D721Med (cell line): ENCODE data around the gene PSMD6.

Experiments
- DNase-seq: peaks from one replicate; pipeline ENCODE4 v3.0.0; 2011; ENCODE audit warnings: low spot score; ENCODE audit not compliant: insufficient read length
- FAIRE-seq: peaks from 2 replicates; lab custom pipeline; 2011; peaks lifted over from hg19 to GRCh38; lab: Jason Lieb, UNC
- CTCF ChIP-seq: IDR thresholded peaks from 2 replicates; pipeline ENCODE4 v1.5.1; 2012; ENCODE audit warnings: mild to moderate bottlenecking, control low read depth; ENCODE audit not compliant: insufficient read depth; ENCODE audit errors: missing control alignments

The PSMD6 gene

GRCh38 chr3:64037084-64037483 lies 13.8 kb upstream of the PSMD6 start:
- DNase-seq (no peak), FAIRE-seq (no peak)
- TF ChIP-seq CTCF: no peak

- DNase-seq (no peak), FAIRE-seq (no peak)
- TF ChIP-seq CTCF: no peak
Observed at GRCh38 chr3:64033069-64033468, 9.8 kb upstream of the PSMD6 start.

GRCh38 chr3:64031540-64032508 lies 8.5 kb upstream of the PSMD6 start:
- TF ChIP-seq CTCF: no peak
- DNase-seq (no peak), FAIRE-seq (peak; percentile 41)

GRCh38 chr3:64030741-64031140 lies 7.4 kb upstream of the PSMD6 start:
- peak; percentile 97 for TF ChIP-seq CTCF
- peak; percentile 38 for DNase-seq
- peak; percentile 81 for FAIRE-seq

- FAIRE-seq: no peak
Observed at GRCh38 chr3:64029287-64029686, 6.0 kb upstream of the PSMD6 start.

GRCh38 chr3:64028754-64029153 lies 5.5 kb upstream of the PSMD6 start:
- TF ChIP-seq CTCF: no peak
- FAIRE-seq (no peak), DNase-seq (no peak)

More at GRCh38 chr3:64029287-64029686, 6.0 kb upstream of the PSMD6 start:
- no peak for TF ChIP-seq CTCF
- DNase-seq: no peak

- DNase-seq (no peak), FAIRE-seq (no peak)
- TF ChIP-seq CTCF: no peak
Observed at GRCh38 chr3:64027658-64028057, 4.4 kb upstream of the PSMD6 start.
